HEK293 (cell line): ENCODE results near the gene ZNF782.
"Not testable (repeated sequence)": the region's sequence is repeated elsewhere in the genome, so short reads cannot be mapped to it uniquely, and the experiment has no call there.

ENCODE experiments used
- CTCF ChIP-seq: fragments of 450-650 bp; formaldehyde crosslinking; IDR thresholded peaks from 2 replicates; pipeline ENCODE4 v1.5.1; 2016; ENCODE audit warnings: missing biosample characterization, missing genetic modification characterization
- ZNF404 ChIP-seq: fragments of 450-650 bp; formaldehyde crosslinking; IDR thresholded peaks from 2 replicates; pipeline ENCODE4 v1.5.1; 2017; ENCODE audit warnings: missing biosample characterization, missing genetic modification characterization
- TF ChIP-seq, protein P1 (sequence below): fragments of 450-650 bp; formaldehyde crosslinking; IDR thresholded peaks from 2 replicates; pipeline ENCODE4 v1.5.1; 2016; ENCODE audit warnings: missing biosample characterization, missing genetic modification characterization

DNA sequence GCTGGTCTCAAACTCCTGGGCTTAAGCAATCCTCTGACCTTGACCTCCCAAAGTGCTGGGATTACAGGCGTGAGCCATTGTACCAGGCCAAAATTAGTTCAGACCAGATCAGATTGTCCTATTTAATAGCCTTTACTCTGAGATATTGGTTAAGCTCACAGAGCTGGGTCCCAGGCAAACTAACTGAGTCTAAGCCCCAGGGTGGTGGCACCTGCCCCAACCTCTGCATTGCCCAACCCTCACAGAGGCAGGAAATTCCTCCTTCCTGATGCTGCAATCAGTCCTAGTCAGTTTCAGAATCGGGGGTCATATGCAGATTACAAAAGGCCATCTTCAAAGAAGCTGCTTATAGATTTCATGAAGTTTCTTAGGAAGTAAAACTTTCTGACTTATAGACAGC is 45.7 kb upstream of the ZNF782 start:
- not testable (repeated sequence) for TF ChIP-seq CTCF (tag by site-specific recombination); ZNF404
- TF ChIP-seq, protein P1, sequence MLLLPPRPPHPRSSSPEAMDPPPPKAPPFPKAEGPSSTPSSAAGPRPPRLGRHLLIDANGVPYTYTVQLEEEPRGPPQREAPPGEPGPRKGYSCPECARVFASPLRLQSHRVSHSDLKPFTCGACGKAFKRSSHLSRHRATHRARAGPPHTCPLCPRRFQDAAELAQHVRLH (tag by site-specific recombination), result not testable (repeated sequence)
